HUES6 (cell line): Measurements from ENCODE around the gene DOK6.
A peak's percentile ranks its signal among the peaks of the same experiment; 100 is the strongest.

ENCODE experiments used
- H3K27ac ChIP-seq: 2 replicates; pipeline ENCODE4 v1.7.0; 2013; ENCODE audit warnings: low read depth, mild to moderate bottlenecking, low read length, inconsistent platforms
- H3K27me3 ChIP-seq: 2 replicates; pipeline ENCODE4 v1.6.1; 2013; ENCODE audit warnings: low read length; ENCODE audit not compliant: control insufficient read depth, insufficient read depth
- H3K36me3 ChIP-seq: 2 replicates; pipeline ENCODE4 v1.6.1; 2013; ENCODE audit warnings: low read length; ENCODE audit not compliant: control insufficient read depth, insufficient read depth
- H3K4me1 ChIP-seq: 2 replicates; pipeline ENCODE4 v1.6.1; 2013; ENCODE audit warnings: low read length; ENCODE audit not compliant: control insufficient read depth, insufficient read depth
- H3K4me3 ChIP-seq: 2 replicates; pipeline ENCODE4 v1.5.1; 2013; ENCODE audit warnings: low read depth, low read length
- H3K9ac ChIP-seq: one replicate; pipeline ENCODE4 v1.6.1; 2013; ENCODE audit warnings: mild to moderate bottlenecking, low read length
- H3K9me3 ChIP-seq: 2 replicates; pipeline ENCODE4 v1.6.1; 2013; ENCODE audit warnings: low read depth, low read length; ENCODE audit not compliant: control insufficient read depth, insufficient read depth

The DOK6 gene

DNA sequence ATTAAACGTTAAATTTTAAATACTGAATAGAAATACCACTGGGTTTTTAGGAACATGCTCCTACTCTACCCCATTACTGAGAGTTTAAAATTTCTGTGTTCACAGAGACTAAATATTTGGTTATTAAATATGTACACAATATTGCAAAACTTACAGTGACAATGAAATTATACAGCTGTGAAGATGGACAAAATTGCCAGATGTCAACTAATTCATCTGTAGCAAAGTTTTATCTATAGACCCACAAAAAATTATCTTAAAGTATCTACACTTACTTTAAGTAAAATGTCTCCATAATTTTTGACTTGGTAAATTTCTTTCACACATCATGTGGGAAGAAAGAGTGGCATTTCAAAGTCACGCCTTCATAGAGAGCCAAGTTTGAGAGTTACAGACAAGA lies 333.8 kb downstream of the DOK6 start:
- Histone ChIP-seq H3K9me3 (peaks cover 9% of the 10 kb centered on the region; the same call in 1 of the 2 replicates), H3K36me3 (no peaks in the 10 kb centered on the region), H3K4me1 (peaks cover 3% of the 10 kb centered on the region; the same call in 1 of the 2 replicates), H3K27me3 (no peaks in the 10 kb centered on the region), H3K9ac (no peak overlapping the region), H3K4me3 (no peak overlapping the region), H3K27ac (no peak overlapping the region)

DNA sequence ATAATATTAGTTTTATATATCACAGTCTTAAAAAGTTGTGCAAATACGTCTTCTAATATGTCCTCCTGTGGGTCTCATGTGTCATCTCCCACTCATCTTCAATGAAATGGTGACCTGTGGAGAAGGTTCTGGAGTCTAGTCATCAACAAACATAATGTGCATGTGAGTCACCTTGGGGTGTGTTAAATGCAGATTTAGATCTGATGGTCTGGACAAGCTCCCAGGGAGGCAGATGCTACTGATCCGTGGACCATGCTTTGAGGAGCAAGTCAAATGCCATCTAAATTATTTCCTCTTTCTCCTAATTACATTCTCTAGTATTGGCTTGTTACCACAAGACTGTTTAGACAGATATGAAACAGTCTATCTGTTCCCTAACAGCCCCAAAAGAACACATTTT lies 336.0 kb downstream of the DOK6 start:
- Histone ChIP-seq H3K9me3 (peaks cover 9% of the 10 kb centered on the region; the same call in 1 of the 2 replicates), H3K4me3 (no peak overlapping the region)

DNA sequence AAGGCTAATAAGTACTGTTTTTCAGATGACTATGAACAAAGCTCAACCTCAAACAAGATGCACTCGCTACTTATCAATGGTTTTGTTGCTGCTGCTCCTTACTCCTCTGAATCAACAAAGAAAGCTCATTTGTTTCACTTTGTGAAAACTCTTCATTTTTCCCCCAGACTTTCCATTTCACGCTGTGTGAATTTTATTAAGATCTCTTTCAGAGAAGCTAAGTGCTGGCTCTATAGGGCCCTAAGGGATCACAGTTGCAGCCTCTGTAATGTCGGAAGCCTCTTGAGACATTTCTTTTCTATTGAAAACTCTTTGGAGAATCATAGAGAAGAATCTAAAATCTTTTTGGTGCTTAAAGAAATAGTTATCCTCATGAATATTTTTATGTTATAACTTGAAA lies 337.2 kb downstream of the DOK6 start:
- H3K9me3 ChIP-seq, result peaks cover 9% of the 10 kb centered on the region; the same call in 1 of the 2 replicates
- peaks cover 3% of the 10 kb centered on the region; the same call in 1 of the 2 replicates for H3K4me1 ChIP-seq
- no peak overlapping the region for H3K27ac ChIP-seq
- H3K4me3 ChIP-seq, result no peak overlapping the region
- H3K27me3 ChIP-seq, result no peaks in the 10 kb centered on the region
- no peaks in the 10 kb centered on the region for H3K36me3 ChIP-seq
- H3K9ac ChIP-seq, result no peak overlapping the region

More for the DNA sequence above, 336.0 kb downstream of the DOK6 start:
- Histone ChIP-seq H3K9ac (no peak overlapping the region), H3K36me3 (no peaks in the 10 kb centered on the region), H3K27ac (no peak overlapping the region), H3K27me3 (no peaks in the 10 kb centered on the region), H3K4me1 (peaks cover 3% of the 10 kb centered on the region; the same call in 1 of the 2 replicates)

DNA sequence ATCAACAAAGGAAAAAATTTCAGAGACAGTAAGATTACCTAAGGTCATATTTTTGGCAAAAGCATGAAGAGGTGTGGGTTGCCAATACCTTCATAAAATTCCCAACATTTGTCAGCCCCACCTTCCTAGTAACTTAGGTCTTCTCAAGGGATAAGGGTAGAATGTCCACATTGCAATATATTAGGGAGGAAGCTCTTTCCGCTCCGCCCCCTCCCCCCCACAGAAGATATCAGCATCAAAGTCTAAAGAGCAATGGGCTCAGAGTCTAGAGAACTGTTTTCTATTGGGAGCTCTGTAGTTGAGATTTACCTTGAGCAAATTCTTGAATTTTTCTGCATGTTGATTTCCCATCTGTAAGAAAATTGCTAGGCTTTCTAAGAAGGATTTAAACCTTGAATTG lies 346.7 kb downstream of the DOK6 start:
- no peaks in the 10 kb centered on the region for H3K36me3 ChIP-seq

DNA sequence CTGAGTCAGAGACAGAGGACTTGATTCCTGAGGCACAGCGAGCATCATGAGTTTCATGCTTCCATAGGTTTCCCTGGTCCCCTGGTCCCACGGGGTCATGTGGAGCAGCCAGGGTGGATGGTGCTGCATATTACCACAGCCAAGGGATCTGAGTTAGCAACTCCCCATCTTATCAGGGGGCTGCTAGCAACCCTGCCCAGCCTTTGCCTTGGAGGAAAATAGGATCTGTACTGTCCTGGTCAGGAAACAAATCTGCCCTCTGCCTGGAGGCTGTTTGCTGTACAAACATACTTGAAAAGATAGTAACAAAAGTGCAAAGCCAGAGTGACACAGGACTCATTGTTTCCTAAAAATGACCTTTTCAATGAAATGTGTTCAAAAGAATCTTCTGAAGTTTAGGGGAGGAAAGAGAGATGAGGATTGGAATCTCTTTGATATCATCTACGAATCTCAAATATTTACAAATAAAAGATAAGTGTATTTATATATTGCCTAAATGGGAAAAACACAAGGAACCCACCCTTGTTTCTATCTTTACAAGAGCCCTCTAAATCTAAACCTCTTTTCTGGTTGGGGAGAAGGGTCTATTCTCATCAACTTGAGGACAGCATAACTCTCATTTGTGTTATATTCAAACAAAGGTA lies 352.2 kb downstream of the DOK6 start:
- peaks cover 15% of the 10 kb centered on the region for H3K4me1 ChIP-seq
- no peak overlapping the region for H3K9ac ChIP-seq
- H3K27me3 ChIP-seq, result no peaks in the 10 kb centered on the region
- H3K4me3 ChIP-seq, result no peak overlapping the region
- H3K27ac ChIP-seq, result no peak overlapping the region
- no peaks in the 10 kb centered on the region for H3K36me3 ChIP-seq
- peaks cover 6% of the 10 kb centered on the region; the same call in 1 of the 2 replicates for H3K9me3 ChIP-seq

More for the DNA sequence above, 346.7 kb downstream of the DOK6 start:
- Histone ChIP-seq H3K4me3 (no peak overlapping the region), H3K27me3 (no peaks in the 10 kb centered on the region), H3K27ac (no peak overlapping the region), H3K9me3 (peaks cover 3% of the 10 kb centered on the region; the same call in 1 of the 2 replicates), H3K4me1 (no peaks in the 10 kb centered on the region; the same call in 1 of the 2 replicates), H3K9ac (no peak overlapping the region)

DNA sequence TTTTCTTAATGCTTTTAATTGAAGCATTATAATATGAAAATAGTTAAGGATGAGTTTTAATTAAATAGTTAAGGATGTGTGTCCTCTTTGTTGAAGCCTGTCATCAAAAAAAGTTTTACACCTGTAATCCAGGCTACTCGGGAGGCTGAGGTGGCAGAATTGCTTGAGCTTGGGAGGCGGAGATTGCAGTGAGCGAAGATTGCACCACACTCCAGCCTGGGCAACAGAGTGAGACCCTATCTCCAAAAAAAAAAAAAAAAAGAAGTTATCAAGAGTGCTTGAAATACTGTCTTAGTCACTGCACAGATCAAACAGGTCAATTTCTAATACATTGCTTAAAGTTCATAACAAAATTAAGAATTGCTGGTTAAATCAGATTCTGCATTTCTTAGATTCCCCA lies 353.4 kb downstream of the DOK6 start:
- Histone ChIP-seq H3K4me3 (no peak overlapping the region), H3K36me3 (no peaks in the 10 kb centered on the region)

DNA sequence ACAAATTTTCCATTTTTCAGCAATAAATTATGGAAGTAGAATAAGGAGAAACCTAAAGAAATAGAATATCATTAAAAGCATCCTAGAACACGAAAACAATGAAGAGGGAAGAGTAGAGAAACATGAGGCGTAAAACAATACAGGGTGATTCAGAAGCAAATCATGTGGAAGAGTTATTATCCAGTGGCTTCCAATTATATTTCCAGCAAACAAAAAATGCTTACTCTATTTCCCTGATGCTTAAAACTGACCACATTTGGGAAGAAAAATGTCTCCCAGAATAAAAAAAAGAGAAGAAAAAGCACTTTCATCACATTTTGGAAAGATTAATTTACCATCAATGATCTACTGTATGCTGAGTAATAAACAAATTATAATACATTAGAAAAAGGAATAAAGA lies 354.4 kb downstream of the DOK6 start:
- peaks cover 24% of the 10 kb centered on the region for H3K4me1 ChIP-seq
- H3K9me3 ChIP-seq, result peaks cover 6% of the 10 kb centered on the region; the same call in 1 of the 2 replicates
- H3K4me3 ChIP-seq, result no peak overlapping the region
- H3K36me3 ChIP-seq, result no peaks in the 10 kb centered on the region
- no peak overlapping the region for H3K27ac ChIP-seq
- H3K27me3 ChIP-seq, result no peaks in the 10 kb centered on the region
- H3K9ac ChIP-seq, result no peak overlapping the region

More for the DNA sequence above, 353.4 kb downstream of the DOK6 start:
- H3K27me3 ChIP-seq, result no peaks in the 10 kb centered on the region
- peaks cover 24% of the 10 kb centered on the region for H3K4me1 ChIP-seq
- no peak overlapping the region for H3K9ac ChIP-seq
- no peak overlapping the region for H3K27ac ChIP-seq
- peaks cover 6% of the 10 kb centered on the region; the same call in 1 of the 2 replicates for H3K9me3 ChIP-seq

DNA sequence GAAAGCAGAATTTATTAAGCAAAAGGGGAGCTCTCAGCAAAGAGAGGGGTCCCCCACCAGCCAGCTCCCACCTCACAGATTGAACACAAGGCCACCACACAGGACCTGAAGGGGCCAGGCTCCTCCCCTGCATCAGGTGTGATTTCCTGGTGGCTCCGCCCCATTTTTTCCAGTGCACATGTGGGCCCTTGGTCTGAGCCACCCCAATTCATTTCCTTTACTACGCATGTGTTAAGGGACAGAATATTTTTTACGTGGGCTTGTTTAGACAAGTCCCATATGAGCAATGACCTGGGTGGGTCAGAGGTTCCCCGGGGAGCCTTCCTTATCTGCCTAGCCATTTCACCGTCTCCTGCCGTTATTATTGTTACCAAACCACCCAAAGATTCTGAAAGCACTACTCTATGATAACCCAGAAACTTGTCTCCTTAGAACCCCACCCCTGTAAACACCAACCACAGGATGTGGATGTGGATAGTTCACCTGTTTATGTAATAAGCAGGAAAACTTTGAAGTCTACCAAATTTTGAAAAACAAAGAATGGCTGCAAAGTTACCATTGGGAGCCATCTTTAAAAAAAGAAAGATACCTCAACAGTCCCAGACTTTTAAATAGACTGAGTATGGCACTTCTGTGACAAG lies 355.3 kb downstream of the DOK6 start:
- Histone ChIP-seq H3K4me1 (peaks cover 24% of the 10 kb centered on the region), H3K4me3 (no peak overlapping the region), H3K9me3 (0 out of 2 replicates have a peak, but pooled peaks cover 4% of the 10 kb centered on the region), H3K27ac (no peak overlapping the region), H3K36me3 (no peaks in the 10 kb centered on the region), H3K27me3 (no peaks in the 10 kb centered on the region), H3K9ac (no peak overlapping the region)

DNA sequence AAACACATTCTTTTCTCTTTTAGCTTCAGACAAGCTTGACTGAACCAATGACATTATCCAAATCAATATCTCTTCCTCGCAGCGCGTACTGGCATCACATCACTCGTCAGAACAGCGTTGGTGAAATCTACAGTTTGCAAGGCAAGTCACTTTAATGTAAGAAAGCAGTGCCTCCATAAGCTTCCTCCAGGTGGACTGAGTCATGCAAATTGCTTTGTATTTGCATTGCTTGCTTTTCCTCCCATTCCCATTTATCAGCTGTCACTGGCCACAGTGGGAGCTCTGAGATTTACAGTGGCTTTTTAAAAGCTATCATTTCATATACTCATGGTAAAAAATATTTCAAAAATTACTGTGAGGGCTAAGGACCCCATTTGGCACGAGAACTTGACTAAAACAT lies 357.0 kb downstream of the DOK6 start:
- H3K9ac ChIP-seq, result no peak overlapping the region
- H3K36me3 ChIP-seq, result no peaks in the 10 kb centered on the region
- H3K27me3 ChIP-seq, result no peaks in the 10 kb centered on the region
- 0 out of 2 replicates have a peak, but pooled peaks cover 4% of the 10 kb centered on the region for H3K9me3 ChIP-seq
- H3K27ac ChIP-seq, result no peak overlapping the region
- H3K4me3 ChIP-seq, result peak overlapping the region; percentile 19; the same call in 1 of the 2 replicates
- H3K4me1 ChIP-seq, result peaks cover 24% of the 10 kb centered on the region

DNA sequence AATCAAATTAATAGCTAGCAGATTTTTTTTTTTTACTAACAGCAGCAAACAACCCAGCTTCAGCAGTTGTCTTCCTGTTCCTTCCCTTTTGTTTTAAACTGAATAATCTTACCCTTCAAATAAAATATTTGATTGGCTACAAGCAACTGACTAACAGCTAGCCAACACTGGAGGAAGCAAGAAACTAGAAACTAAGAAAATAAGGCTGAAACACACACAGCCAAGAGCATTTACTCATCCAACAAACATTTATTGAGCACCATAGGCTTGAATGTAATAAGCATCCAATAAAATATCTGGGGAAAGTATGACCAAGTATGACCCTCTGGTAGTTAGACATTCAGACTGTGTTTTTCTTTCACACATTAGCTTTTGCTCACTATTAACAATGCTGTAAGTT lies 357.8 kb downstream of the DOK6 start:
- no peaks in the 10 kb centered on the region for H3K27me3 ChIP-seq
- 0 out of 2 replicates have a peak, but pooled peaks cover 4% of the 10 kb centered on the region for H3K9me3 ChIP-seq
- H3K4me3 ChIP-seq, result no peak overlapping the region
- H3K4me1 ChIP-seq, result peaks cover 24% of the 10 kb centered on the region
- H3K27ac ChIP-seq, result no peak overlapping the region
- H3K9ac ChIP-seq, result no peak overlapping the region
- no peaks in the 10 kb centered on the region for H3K36me3 ChIP-seq

DNA sequence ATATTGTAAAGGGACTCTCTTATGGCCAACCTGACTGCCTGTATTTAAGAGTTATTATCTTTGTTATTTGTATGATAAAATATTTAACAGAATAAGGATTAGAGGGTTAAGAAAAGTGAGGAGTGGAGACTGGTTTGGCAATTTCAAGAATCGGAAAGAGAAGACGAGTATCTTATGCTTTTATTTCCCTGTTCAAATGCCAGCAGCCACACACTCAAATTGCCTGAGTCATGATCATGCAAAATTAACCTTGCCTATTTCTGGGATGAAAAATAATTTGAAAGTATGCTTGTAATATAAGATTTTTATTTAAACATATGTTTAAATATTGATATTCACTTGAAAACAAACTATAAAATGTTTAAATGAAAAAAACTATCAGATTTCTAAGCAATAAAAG lies 358.4 kb downstream of the DOK6 start:
- Histone ChIP-seq H3K36me3 (no peaks in the 10 kb centered on the region), H3K4me3 (no peak overlapping the region), H3K27me3 (no peaks in the 10 kb centered on the region), H3K4me1 (peaks cover 24% of the 10 kb centered on the region), H3K9ac (no peak overlapping the region), H3K27ac (no peak overlapping the region), H3K9me3 (0 out of 2 replicates have a peak, but pooled peaks cover 4% of the 10 kb centered on the region)
